Sigmoid colon (tissue), 4 donors: ENCODE data around the gene GYPC.

Experiments used
- EP300 ChIP-seq, 4 donors: sonication (generic); formaldehyde crosslinking; IDR thresholded peaks; one replicate each; pipeline ENCODE4 v1.6.1; 2017; ENCODE audit warnings: antibody characterized with exemption in 4 of 4
- POLR2A ChIP-seq, 2 donors: fragments of 450-650 bp; IDR thresholded peaks; one replicate each; pipeline ENCODE4 v1.6.1; 2016; ENCODE audit warnings: antibody characterized with exemption in 2 of 2, mild to moderate bottlenecking in 2 of 2, moderate library complexity in 2 of 2
- POLR2AphosphoS5 ChIP-seq, 4 donors: sonication (generic); formaldehyde crosslinking; IDR thresholded peaks; one replicate each; pipeline ENCODE4 v1.6.1; 2017; ENCODE audit warnings: antibody characterized with exemption in 4 of 4
- TF ChIP-seq, protein P1 (sequence below), 4 experiments: fragments of 450-650 bp in 3 of 4; fragments of 200-600 bp in 1 of 4; IDR thresholded peaks; one replicate each; pipeline ENCODE4 v1.5.1; 2016 to 2019; ENCODE audit warnings: antibody characterized with exemption in 4 of 4, mild to moderate bottlenecking in 3 of 4, moderate library complexity in 2 of 4

DNA sequence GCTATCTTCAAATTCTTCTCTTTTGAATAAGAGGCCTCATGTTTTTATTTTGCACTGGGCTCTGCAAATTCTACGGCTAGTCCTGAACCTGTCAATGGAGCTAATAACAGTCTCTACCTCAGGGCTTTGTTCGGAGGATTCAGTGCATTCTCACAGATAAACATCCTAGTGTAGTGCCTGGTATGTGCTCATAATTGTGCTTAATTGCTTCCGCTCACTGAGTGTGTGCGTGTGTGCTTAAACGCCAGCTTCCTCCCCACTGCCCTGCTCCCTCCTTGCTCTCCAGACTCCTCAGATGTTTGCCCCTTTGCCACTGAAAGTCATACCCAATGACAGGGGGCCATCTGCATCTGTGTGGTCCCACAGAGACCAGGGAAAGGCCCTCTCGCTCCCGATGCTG lies 6.7 kb downstream of the GYPC start:
- TF ChIP-seq, protein P1, sequence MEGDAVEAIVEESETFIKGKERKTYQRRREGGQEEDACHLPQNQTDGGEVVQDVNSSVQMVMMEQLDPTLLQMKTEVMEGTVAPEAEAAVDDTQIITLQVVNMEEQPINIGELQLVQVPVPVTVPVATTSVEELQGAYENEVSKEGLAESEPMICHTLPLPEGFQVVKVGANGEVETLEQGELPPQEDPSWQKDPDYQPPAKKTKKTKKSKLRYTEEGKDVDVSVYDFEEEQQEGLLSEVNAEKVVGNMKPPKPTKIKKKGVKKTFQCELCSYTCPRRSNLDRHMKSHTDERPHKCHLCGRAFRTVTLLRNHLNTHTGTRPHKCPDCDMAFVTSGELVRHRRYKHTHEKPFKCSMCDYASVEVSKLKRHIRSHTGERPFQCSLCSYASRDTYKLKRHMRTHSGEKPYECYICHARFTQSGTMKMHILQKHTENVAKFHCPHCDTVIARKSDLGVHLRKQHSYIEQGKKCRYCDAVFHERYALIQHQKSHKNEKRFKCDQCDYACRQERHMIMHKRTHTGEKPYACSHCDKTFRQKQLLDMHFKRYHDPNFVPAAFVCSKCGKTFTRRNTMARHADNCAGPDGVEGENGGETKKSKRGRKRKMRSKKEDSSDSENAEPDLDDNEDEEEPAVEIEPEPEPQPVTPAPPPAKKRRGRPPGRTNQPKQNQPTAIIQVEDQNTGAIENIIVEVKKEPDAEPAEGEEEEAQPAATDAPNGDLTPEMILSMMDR (IDR thresholded peaks at IDR 0.05), result no peak
- TF ChIP-seq EP300 (IDR thresholded peaks at IDR 0.05) (no peak), POLR2AphosphoS5 (IDR thresholded peaks at IDR 0.05) (no peak), POLR2A (IDR thresholded peaks at IDR 0.05) (no peak)
